T-helper 22 cell (primary cell): ENCODE measurements around the gene GPC5.

Experiments
- DNase-seq: peaks from one replicate; pipeline ENCODE4 v3.0.0-alpha.2; 2020; ENCODE audit warnings: low read depth

The GPC5 gene

DNA sequence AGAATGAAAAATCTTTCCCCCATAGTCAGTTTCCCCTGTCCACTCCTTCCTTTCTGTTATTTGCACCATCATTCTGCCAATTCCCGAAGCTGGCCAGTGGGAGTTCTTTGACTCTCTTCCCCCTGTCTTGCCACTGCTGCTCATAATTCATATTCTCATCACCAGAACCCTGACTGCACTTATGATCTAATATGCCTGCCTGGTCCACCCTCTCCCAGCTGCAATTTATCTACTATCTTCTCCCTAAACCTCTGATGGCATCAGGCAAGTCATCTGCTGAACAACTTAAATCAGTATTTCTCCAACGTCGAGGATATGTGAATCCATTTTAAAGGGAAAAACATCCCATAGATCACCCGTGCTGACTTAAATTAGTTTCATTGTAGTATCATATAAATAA is 1370.2 kb downstream of the GPC5 start:
- no peak for DNase-seq

DNA sequence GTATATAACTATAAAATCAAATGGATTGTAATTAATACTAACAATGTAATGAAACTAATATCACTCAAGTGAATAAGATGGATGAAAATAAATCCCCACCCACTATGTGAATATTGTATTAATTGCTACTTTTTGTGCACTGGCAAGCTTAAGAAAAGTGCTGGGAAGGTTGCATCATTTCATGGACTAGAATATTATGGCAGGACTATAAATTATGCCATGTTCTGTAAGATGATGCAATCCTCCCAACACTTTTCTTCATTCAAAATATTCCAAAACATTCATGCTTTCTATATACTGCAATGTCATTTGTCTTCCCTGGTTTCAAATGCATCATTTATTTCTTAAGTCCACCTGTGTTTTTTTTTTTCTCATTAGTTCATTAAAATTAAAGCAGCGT is 1370.6 kb downstream of the GPC5 start:
- DNase-seq, result no peak

DNA sequence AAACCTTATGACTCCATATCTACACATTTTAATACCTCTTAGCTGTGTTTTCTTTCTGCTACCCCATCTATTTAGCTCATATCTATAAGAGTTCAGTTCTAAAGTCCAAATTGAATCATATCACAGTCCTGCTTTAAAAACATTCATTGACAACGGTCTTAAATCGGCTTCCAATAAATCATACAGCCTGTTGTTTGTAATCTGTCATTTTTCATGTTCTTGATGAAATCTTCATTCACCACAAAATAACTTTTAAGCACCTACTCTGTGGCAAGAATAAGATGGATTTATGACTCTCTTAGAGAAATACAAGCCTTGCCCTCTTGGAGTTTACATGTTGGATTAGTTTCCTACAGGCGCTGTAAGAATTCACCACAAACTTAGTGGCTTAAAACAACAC is 1377.2 kb downstream of the GPC5 start:
- DNase-seq, result no peak

GRCh38 chr13:92781965-92782690 is 1383.7 kb downstream of the GPC5 start:
- no peak for DNase-seq

DNA sequence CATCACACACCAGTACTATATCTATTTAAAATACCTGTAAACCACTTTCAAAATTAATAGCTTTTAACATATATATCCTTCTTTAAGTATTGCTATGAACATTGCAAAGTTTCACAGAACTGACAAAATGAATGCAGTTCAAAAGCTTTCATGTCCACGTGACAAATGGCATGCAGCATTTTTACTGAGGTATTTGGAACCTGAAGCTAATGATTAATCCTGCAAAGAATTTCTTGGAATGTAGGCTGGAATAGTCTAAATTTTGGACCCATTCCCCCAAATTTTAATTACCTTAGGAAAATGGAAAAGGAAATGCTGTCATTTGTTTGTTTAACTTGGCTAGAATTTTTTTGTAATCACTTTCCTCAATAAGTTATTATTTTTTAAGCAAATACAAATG is 1404.4 kb downstream of the GPC5 start:
- no peak for DNase-seq

DNA sequence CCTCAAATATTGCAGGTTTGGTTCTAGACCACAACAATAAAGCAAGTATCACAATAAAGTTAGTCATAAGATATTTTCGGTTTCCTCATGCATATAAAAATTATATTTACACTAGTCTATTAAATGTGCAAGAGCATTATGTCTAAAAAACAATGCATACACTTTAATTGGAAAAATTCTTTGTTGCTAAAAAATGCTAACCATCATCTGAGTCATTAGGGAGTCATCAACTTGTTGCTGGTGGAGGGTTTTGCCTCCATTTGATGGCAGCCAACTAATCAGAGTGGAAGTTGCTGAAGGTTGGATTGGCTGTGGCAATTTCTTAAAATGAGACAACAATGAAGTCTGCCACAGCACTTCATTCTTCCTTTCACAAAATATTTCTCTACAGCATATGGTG is 1405.9 kb downstream of the GPC5 start:
- DNase-seq, result no peak

GRCh38 chr13:92804926-92805325 is 1406.5 kb downstream of the GPC5 start:
- no peak for DNase-seq

DNA sequence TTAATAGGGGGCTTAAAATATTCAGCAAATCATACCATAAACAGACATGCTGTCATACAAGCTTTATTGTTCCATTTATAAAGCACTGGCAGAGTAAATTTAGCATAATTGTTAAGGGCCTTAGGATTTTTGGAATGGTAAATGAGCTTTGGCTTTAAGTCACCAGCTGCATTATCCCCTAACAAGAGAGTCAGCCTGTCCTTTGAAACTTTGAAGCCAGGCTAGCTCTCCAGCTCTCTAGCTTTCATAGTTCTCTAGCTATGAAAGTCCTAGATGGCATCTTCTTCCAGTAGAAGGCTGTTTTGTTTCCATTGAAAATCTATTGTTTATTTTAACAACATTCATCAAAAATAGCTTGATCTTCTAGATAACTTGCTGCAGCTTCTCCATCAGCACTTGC is 1407.3 kb downstream of the GPC5 start:
- no peak for DNase-seq

DNA sequence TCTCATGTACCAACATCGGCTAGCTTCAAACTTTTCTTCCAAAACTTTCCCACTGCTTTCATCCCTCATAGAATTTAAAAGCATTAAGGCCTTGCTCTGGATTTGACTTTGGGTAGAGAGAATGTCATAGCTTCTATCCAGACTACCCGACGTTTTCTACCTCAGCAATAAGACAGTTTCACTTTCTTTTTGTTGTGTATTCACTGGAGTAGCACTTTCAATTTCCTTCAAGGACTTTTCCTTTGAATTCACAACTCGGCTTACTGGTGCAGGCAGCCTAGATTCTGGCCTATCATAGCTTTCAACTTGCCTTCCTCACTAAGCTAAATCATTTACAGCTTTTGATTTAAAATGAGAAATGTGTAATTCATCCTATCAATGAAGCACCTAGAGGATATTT is 1407.8 kb downstream of the GPC5 start:
- DNase-seq, result no peak

GRCh38 chr13:92807353-92807752 is 1408.9 kb downstream of the GPC5 start:
- DNase-seq, result no peak

DNA sequence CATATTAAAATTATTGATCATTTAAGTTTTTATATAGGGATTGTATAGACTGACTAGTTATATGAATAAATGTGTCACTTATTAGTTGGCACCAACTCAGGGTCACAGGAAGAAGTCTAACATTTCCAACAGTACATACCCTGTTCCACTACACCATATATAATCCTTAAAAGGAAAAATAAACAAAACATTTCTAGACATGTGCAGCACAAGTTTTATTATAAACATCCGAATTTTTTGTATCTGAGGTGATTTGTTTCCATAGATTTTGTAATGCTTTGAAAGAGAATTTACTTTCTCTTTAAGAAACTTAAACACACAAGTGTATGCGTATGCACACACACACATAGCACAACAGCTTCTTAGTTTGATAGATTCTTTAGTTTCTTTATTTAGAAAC is 1409.5 kb downstream of the GPC5 start:
- no peak for DNase-seq

DNA sequence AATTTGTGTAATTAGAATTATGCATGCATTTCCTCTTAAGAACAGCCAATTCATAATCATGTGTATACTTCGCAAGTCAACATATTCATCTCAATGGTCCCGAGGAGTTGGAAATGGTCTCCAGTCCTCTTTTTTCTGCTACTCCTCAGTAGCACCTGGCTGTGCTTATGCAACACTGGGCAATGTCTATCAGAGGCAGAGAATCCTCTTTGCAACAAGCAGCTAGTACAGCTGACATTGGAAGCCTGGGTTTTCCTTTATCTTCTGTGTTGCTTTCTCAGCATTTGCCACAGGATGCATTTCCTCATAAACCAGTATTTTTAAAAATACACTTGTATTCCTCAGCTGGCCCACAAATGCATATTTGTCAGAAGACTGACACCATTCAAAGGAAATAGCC is 1422.9 kb downstream of the GPC5 start:
- no peak for DNase-seq

- DNase-seq, result no peak
Observed at GRCh38 chr13:92823059-92823458, 1424.6 kb downstream of the GPC5 start.

DNA sequence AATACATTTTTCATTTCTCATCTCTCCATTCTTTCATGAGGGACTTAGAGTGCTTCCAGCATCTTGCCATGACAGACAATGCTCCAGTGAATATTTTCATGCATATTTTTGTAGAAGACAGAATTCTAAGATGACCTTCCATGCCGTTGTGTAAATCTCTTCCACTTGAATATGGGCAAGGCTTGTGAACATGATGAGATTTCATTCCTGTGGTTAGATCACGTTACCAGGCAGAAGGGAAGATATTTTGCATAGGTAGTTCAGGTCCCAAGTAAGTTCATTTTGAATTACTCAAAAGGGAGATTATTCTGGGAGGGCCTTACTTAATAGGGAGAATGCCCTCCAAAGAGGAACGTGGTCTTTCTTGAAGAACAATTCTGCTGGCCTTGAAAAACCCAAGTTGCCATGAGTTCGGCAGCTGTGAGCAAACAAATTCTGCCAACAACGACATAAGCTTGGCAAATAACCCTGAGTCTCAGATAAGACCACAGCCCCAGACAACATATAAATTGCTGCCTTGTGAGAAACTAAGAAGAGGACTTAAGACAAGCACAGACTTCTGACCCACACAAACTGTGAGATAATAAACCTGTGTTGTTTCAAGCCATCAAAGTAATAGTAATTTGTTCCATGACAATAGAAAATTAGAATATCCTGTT is 1427.6 kb downstream of the GPC5 start:
- no peak for DNase-seq

GRCh38 chr13:92827503-92827902 is 1429.1 kb downstream of the GPC5 start:
- no peak for DNase-seq

- no peak for DNase-seq
Observed at GRCh38 chr13:92829930-92830329, 1431.5 kb downstream of the GPC5 start.

DNA sequence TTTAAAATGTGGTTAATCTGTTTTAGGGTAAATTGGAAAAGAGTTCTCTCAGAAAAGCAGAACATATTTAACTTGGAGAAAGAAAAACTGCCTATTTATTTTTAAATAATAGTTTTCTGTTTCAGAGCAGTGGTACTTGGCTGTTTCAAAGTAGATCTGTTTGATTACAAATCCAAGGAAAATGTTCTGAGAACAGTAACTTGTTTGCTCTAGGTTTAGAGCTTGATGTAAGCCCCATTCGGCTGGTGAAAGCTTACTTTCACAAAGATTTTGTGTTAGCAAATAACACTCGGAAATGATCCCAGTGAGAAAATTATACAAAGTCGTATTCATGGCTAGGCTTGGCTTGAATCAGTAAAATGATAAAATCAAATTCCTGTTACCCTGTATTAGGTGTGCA is 1432.4 kb downstream of the GPC5 start:
- DNase-seq, result no peak

DNA sequence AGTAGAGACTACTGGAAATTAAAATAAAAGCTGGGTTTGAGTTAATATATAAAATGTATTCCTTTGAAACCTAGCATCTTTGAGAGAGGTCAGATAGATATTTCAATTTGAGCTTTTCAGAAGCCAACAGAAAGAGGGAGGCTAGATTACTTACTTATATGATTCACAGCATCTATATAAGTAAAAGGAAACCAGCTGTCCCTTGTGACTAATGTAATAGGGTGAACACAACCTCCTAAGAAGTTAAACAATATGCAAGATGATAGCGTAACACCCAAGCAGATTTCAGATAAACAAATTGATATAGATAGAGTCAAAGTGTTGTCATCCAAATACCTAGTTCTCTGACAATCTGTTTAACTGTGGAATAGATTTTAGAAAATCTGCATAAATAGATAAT is 1434.7 kb downstream of the GPC5 start:
- DNase-seq, result no peak

- no peak for DNase-seq
Observed at GRCh38 chr13:92836171-92836570, 1437.8 kb downstream of the GPC5 start.

DNA sequence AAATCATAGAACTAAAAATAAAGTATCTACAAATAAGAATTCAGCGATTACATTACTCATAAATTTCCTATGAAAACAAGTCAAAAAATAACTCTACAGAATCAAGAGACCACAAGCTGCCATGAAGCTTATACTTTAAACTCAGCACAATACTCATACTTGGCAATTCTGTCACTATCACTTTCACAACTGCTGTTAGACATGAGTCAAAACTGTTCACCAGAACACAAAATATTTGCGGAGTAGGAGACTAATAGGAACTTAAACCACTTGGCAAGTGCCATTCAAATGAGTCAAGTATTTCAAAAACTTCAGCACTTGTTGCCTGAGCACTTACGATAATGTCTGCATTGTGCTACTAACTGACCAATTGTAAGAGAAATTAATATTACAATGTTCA is 1440.4 kb downstream of the GPC5 start:
- no peak for DNase-seq

GRCh38 chr13:92842145-92842544 is 1443.7 kb downstream of the GPC5 start:
- DNase-seq, result no peak

DNA sequence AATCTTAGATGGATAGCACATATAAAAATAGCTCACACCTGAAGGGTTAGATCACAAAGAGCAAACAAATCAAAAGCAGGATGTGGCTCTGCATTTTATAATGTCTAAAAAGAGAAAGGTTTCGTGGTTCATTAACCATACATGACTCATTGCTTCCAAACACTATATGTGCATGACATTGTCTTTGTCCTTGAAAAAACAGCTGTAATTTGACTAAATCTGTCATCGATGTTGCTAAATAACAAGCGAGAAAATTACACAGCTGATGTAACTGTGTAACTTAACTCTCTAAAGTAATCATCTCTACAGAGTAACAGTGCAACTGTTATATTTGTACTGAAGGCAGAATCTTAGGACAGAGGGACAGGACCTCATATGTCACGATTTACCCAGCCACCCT is 1445.1 kb downstream of the GPC5 start:
- no peak for DNase-seq

DNA sequence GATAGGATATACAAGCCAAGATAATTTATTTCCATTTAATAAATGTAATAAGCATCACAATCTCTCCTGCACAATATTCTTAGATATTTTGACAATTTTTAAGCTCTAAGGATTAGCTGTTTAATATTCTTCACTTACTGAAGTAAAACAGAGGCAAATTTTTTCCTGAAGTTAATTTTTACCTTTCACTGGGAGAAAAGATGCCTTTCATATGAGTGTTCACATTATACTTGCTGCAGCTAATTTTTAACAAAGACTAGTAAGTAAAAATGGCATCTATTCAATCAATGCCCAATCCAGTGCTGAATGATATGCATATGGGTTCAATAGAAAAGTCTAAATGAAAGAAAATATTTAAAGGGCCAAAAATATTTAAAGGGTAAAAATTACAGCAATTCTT is 1451.0 kb downstream of the GPC5 start:
- DNase-seq, result no peak
